GM20431 (cell line): ENCODE results near the gene SURF4.
"Not testable (repeated sequence)": the region's sequence is repeated elsewhere in the genome, so short reads cannot be mapped to it uniquely, and the experiment has no call there.

Source experiments
- in situ Hi-C: fragments of 300-500 bp; cut with MseI, MboI; formaldehyde crosslinking; loops from one replicate; pipeline ENCODE4 v1.15.0; 2020; ENCODE audit warnings: low sequenced_read_pairs; ENCODE audit not compliant: unreplicated experiment

SURF4 gene

GRCh38 chr9:133341369-133342068 lies 34.3 kb downstream of the SURF4 start:
- in situ Hi-C loops = no loop called here

- in situ Hi-C loops = no loop called here
Observed at GRCh38 chr9:133340916-133341315, 34.9 kb downstream of the SURF4 start.

GRCh38 chr9:133340256-133340655 lies 35.6 kb downstream of the SURF4 start:
- in situ Hi-C loops = no loop called here

GRCh38 chr9:133339641-133340040 lies 36.2 kb downstream of the SURF4 start:
- in situ Hi-C loops = no loop called here

- in situ Hi-C loops = no loop called here
Observed at GRCh38 chr9:133335924-133336811, 39.7 kb downstream of the SURF4 start, which contains the start of gene SURF6. Gene SURF6 (minus strand): TSS chr9:133336188. CDS start chr9:133336132, 56 bp downstream.

GRCh38 chr9:133334888-133335287 lies 41.0 kb downstream of the SURF4 start:
- in situ Hi-C loops = not testable (repeated sequence)

- in situ Hi-C loops = no loop called here
Observed at GRCh38 chr9:133334161-133334560, 41.7 kb downstream of the SURF4 start.

- in situ Hi-C loops = no loop called here
Observed at GRCh38 chr9:133333566-133333965, 42.3 kb downstream of the SURF4 start.

GRCh38 chr9:133333011-133333410 lies 42.8 kb downstream of the SURF4 start:
- in situ Hi-C loops = no loop called here

GRCh38 chr9:133332381-133332730 lies 43.5 kb downstream of the SURF4 start:
- in situ Hi-C loops = no loop called here

- in situ Hi-C loops = no loop called here
Observed at GRCh38 chr9:133331641-133332380, 44.0 kb downstream of the SURF4 start.

GRCh38 chr9:133331221-133331620 lies 44.6 kb downstream of the SURF4 start:
- in situ Hi-C loops = no loop called here

GRCh38 chr9:133329306-133330156 lies 46.3 kb downstream of the SURF4 start:
- in situ Hi-C loops = not testable (repeated sequence)

GRCh38 chr9:133327834-133328484 lies 47.9 kb downstream of the SURF4 start:
- in situ Hi-C loops = no loop called here

GRCh38 chr9:133327021-133327420 lies 48.8 kb downstream of the SURF4 start:
- in situ Hi-C loops = not testable (repeated sequence)

- in situ Hi-C loops = no loop called here
Observed at GRCh38 chr9:133323991-133324703, 51.7 kb downstream of the SURF4 start.

- in situ Hi-C loops = no loop called here
Observed at GRCh38 chr9:133323211-133323610, 52.6 kb downstream of the SURF4 start.

GRCh38 chr9:133322701-133323100 lies 53.2 kb downstream of the SURF4 start:
- in situ Hi-C loops = no loop called here
